GM23248 (cell line): ENCODE results near the gene SCN11A.

Experiments
- EZH2 ChIP-seq: fragments of 200-600 bp; sonication (generic); IDR thresholded peaks from 2 replicates; pipeline ENCODE4 v1.6.1; 2018; ENCODE audit warnings: antibody characterized with exemption, mild to moderate bottlenecking; ENCODE audit not compliant: insufficient read depth, poor library complexity, severe bottlenecking
- EZH2phosphoT487 ChIP-seq: fragments of 200-600 bp; sonication (generic); IDR thresholded peaks from 2 replicates; pipeline ENCODE4 v1.6.1; 2018; ENCODE audit warnings: antibody characterized with exemption, moderate library complexity, mild to moderate bottlenecking, low read depth; ENCODE audit not compliant: insufficient read depth

GRCh38 chr3:39021465-39022285 is 30.1 kb downstream of the SCN11A start:
- no peak for TF ChIP-seq EZH2phosphoT487
- TF ChIP-seq EZH2 = no peak
